IMR-90 (cell line): ENCODE measurements around the gene CEP290. TPM values are rescaled to one million over a fixed set of nuclear protein-coding genes. Genes with fewer than 3 reads are reported as not detected.

ENCODE experiments used
- ATAC-seq: fragments of 200-7000 bp; cut with Tn5 transposase; 2 replicates; pipeline ENCODE4 v1.9.1; 2020; ENCODE audit warnings: low read depth, mild to moderate bottlenecking, moderate library complexity
- BruUV-seq: library from RNA; stranded (reverse); fragments of 400-500 nt; replicated peaks from 2 replicates; lab custom pipeline; 2021; lab: Mats Ljungman, UMichigan
- CTCF ChIA-PET: fragments of 300-600 bp; formaldehyde crosslinking; extraction: SDS; loops from one replicate; lab custom pipeline; 2021; ENCODE audit warnings: antibody characterized with exemption; lab: Yijun Ruan, JAX
- POLR2A ChIA-PET: fragments of 300-600 bp; sonication (Branson Sonifier 250); formaldehyde crosslinking; loops from one replicate; lab custom pipeline; 2022; ENCODE audit warnings: antibody characterized with exemption; ENCODE audit not compliant: unreplicated experiment; lab: Charles Lee
- DNase-seq: peaks from one replicate; pipeline ENCODE4 v3.0.0; 2013
- H2AFZ ChIP-seq: replicated peaks from 2 replicates; pipeline ENCODE3; 2013; ENCODE audit warnings: low read length, mild to moderate bottlenecking; ENCODE audit not compliant: poor library complexity
- H2AK5ac ChIP-seq: 2 replicates; pipeline ENCODE4 v1.6.1; 2013; ENCODE audit warnings: low read depth, low read length, inconsistent platforms
- H2AK9ac ChIP-seq: replicated peaks from 2 replicates; pipeline ENCODE3; 2013; ENCODE audit warnings: mild to moderate bottlenecking, low read depth, low read length, moderate library complexity; ENCODE audit not compliant: poor library complexity
- H2BK120ac ChIP-seq: 2 replicates; pipeline ENCODE4 v1.6.1; 2013; ENCODE audit warnings: low read depth, low read length, inconsistent platforms
- H2BK15ac ChIP-seq: 3 replicates; pipeline ENCODE4 v1.6.1; 2013; ENCODE audit warnings: low read depth, low read length, inconsistent platforms
- H2BK20ac ChIP-seq: 2 replicates; pipeline ENCODE4 v1.6.1; 2013; ENCODE audit warnings: low read depth, mild to moderate bottlenecking, inconsistent platforms, low read length, moderate library complexity
- H2BK5ac ChIP-seq: 2 replicates; pipeline ENCODE4 v1.6.1; 2013; ENCODE audit warnings: mild to moderate bottlenecking, low read depth, low read length, inconsistent platforms; ENCODE audit not compliant: poor library complexity, severe bottlenecking
- H3K14ac ChIP-seq: replicated peaks from 2 replicates; pipeline ENCODE4 v1.6.1; 2013; ENCODE audit warnings: low read depth, low read length, inconsistent platforms
- H3K18ac ChIP-seq: 2 replicates; pipeline ENCODE4 v1.6.1; 2013; ENCODE audit warnings: low read depth, low read length, control low read depth
- H3K23ac ChIP-seq: 2 replicates; pipeline ENCODE4 v1.6.1; 2013; ENCODE audit warnings: low read depth, low read length, inconsistent platforms
- H3K27ac ChIP-seq: 2 replicates; pipeline ENCODE4 v1.5.1; 2013; ENCODE audit warnings: mild to moderate bottlenecking, control low read depth, low read length; ENCODE audit not compliant: insufficient read depth
- H3K27me3 ChIP-seq: 2 replicates; pipeline ENCODE4 v1.6.1; 2013; ENCODE audit warnings: low read length; ENCODE audit not compliant: control insufficient read depth, insufficient read depth
- H3K36me3 ChIP-seq: 2 replicates; pipeline ENCODE4 v1.6.1; 2013; ENCODE audit warnings: low read length, mixed read lengths; ENCODE audit not compliant: control insufficient read depth, insufficient read depth
- H3K4ac ChIP-seq: 2 replicates; pipeline ENCODE4 v1.6.1; 2013; ENCODE audit warnings: low read depth, low read length, inconsistent platforms
- H3K4me1 ChIP-seq: 2 replicates; pipeline ENCODE4 v1.6.1; 2013; ENCODE audit warnings: low read length, mixed read lengths; ENCODE audit not compliant: control insufficient read depth, insufficient read depth
- H3K4me2 ChIP-seq: 2 replicates; pipeline ENCODE4 v1.6.1; 2013; ENCODE audit warnings: low read depth, mild to moderate bottlenecking, control low read depth, low read length, moderate library complexity
- H3K4me3 ChIP-seq: 2 replicates; pipeline ENCODE4 v1.5.1; 2013; ENCODE audit warnings: low read depth, mild to moderate bottlenecking, control low read depth, low read length, moderate library complexity; ENCODE audit not compliant: insufficient read depth
- H3K56ac ChIP-seq: 2 replicates; pipeline ENCODE4 v1.6.1; 2013; ENCODE audit warnings: low read length, inconsistent platforms; ENCODE audit not compliant: insufficient read depth; ENCODE audit errors: extremely low read depth
- H3K79me1 ChIP-seq, 2 experiments: 2 replicates each; pipeline ENCODE4 v1.6.1; 2013; ENCODE audit warnings: low read length in 2 of 2, inconsistent platforms in 1 of 2, low read depth in 1 of 2
- H3K9ac ChIP-seq: 2 replicates; pipeline ENCODE4 v1.6.1; 2013; ENCODE audit warnings: low read depth, low read length, control low read depth
- H3K9me1 ChIP-seq: 2 replicates; pipeline ENCODE4 v1.6.1; 2013; ENCODE audit warnings: low read length, inconsistent platforms; ENCODE audit not compliant: insufficient read depth
- H3K9me3 ChIP-seq: 2 replicates; pipeline ENCODE4 v1.6.1; 2013; ENCODE audit warnings: low read length; ENCODE audit not compliant: control insufficient read depth, insufficient read depth
- H4K20me1 ChIP-seq: 2 replicates; pipeline ENCODE4 v1.6.1; 2013; ENCODE audit warnings: low read length, inconsistent platforms; ENCODE audit not compliant: insufficient read depth
- H4K5ac ChIP-seq: 2 replicates; pipeline ENCODE4 v1.6.1; 2013; ENCODE audit warnings: mild to moderate bottlenecking, low read depth, low read length, control low read depth
- H4K8ac ChIP-seq, 2 experiments: 2 replicates each; pipeline ENCODE4 v1.6.1; 2013; ENCODE audit warnings: low read depth in 2 of 2, low read length in 2 of 2, control low read depth in 1 of 2, inconsistent platforms in 1 of 2
- H4K91ac ChIP-seq: 2 replicates; pipeline ENCODE4 v1.6.1; 2013; ENCODE audit warnings: low read depth, low read length, inconsistent platforms; ENCODE audit not compliant: insufficient read depth
- BHLHE40 ChIP-seq: fragments of 150-350 bp; IDR thresholded peaks from 2 replicates; pipeline ENCODE4 v1.6.1; 2016; ENCODE audit warnings: mild to moderate bottlenecking, low read depth, low read length
- ELK1 ChIP-seq: fragments of 150-350 bp; IDR thresholded peaks from 2 replicates; pipeline ENCODE4 v1.6.1; 2016; ENCODE audit warnings: low read depth, mild to moderate bottlenecking, low read length, moderate library complexity, borderline replicate concordance
- FOS ChIP-seq: fragments of 150-350 bp; IDR thresholded peaks from 2 replicates; pipeline ENCODE4 v1.6.1; 2016; ENCODE audit warnings: low read depth, low read length
- MAFK ChIP-seq: IDR thresholded peaks from 2 replicates; pipeline ENCODE4 v1.6.1; 2012; ENCODE audit warnings: low read depth, low read length, improper control_type of control experiment
- RAD21 ChIP-seq: IDR thresholded peaks from 2 replicates; pipeline ENCODE4 v1.6.1; 2012; ENCODE audit warnings: low read length, improper control_type of control experiment
- WGBS, 2 experiments: methylation state at CpG; one replicate each; pipeline versions ENCODE4 v1.1.5 to v1.1.7; 2013; ENCODE audit warnings: missing lambda C conversion rate in 2 of 2; ENCODE audit not compliant: insufficient read length in 1 of 2; ENCODE audit errors: extremely low coverage in 2 of 2; 5-methylcytosine and 5-hydroxymethylcytosine counted together
- dilution Hi-C: fragments of 300-500 bp; cut with HindIII; formaldehyde crosslinking; loops from one replicate; pipeline ENCODE4 v1.14.3; 2018; ENCODE audit warnings: low sequenced_read_pairs; ENCODE audit not compliant: unreplicated experiment
- in situ Hi-C: fragments of 300-500 bp; cut with MboI; formaldehyde crosslinking; loops from 3 replicates; pipeline ENCODE4 v1.14.3; 2019; ENCODE audit warnings: low sequenced_read_pairs, inconsistent platforms, mixed read lengths
- intact Hi-C: fragments of 100-400 bp; cut with micrococcal nuclease; formaldehyde crosslinking; loops from 2 replicates; pipeline ENCODE4 v1.10.0; 2022
- polyA plus RNA-seq, 3 experiments: library from polyadenylated mRNA; depleted of rRNA; stranded (reverse); fragments of >200 nt; gene quantifications; 2 replicates each; pipeline ENCODE4 v1.2.3, GENCODE V29; 2012; ENCODE audit warnings: low replicate concordance in 1 of 3
- total RNA-seq: library from RNA; depleted of rRNA; stranded (reverse); fragments of >200 nt; gene quantifications from 2 replicates; pipeline ENCODE4 v1.2.3, GENCODE V29; 2012

The CEP290 gene
- total and polyA plus RNA-seq, 2 of the 4 experiments (the other 2 are of a cell fraction), result 4.3 to 7.9 TPM

- peaks cover 9% of the 10 kb centered on the region for H3K36me3 ChIP-seq
- no peak overlapping the region for H3K9ac ChIP-seq
- BruUV-seq, result no TSS peak
Measured at GRCh38 chr12:88163371-88163770, 21.5 kb upstream of the CEP290 start.

More at GRCh38 chr12:88163371-88163770, 21.5 kb upstream of the CEP290 start:
- dilution Hi-C loops, result no loop called here
- ATAC-seq, result no peak
- Histone ChIP-seq H3K4me1 (no peaks in the 10 kb centered on the region), H3K4ac (no peak overlapping the region), H4K5ac (no peak overlapping the region), H2BK120ac (no peak overlapping the region), H2BK15ac (no peak overlapping the region), H3K56ac (no peak overlapping the region), H2AFZ (no peak overlapping the region), H3K9me3 (no peaks in the 10 kb centered on the region), H3K79me1 (peaks cover 3% of the 10 kb centered on the region in 2 experiments; a peak in 3 of 4 replicates), H4K91ac (no peak overlapping the region), H3K27ac (no peak overlapping the region), H2BK20ac (no peak overlapping the region), H3K14ac (no peak overlapping the region), H3K4me3 (no peak overlapping the region), H2BK5ac (no peak overlapping the region), H4K8ac (no peak overlapping the region), H3K23ac (no peak overlapping the region), H3K4me2 (no peak overlapping the region), H3K27me3 (no peaks in the 10 kb centered on the region), H3K18ac (no peak overlapping the region), H4K20me1 (no peaks in the 10 kb centered on the region), H3K9me1 (0 out of 2 replicates have a peak, but pooled peaks cover 2% of the 10 kb centered on the region), H2AK9ac (no peak overlapping the region), H2AK5ac (no peak overlapping the region)
- no CpG with 5 or more reads among the region's 2 CpGs for WGBS, 2 experiments
- intact Hi-C loops, result no loop called here
- no peak for DNase-seq
- CTCF ChIA-PET, result interaction anchor here (0.6 kb wide), 1 partner anchor 56 kb away, joined by 3 read pairs; no protein-coding TSS in a partner anchor
- POLR2A ChIA-PET, result no interaction called here
- in situ Hi-C loops, result no loop called here
- no peak for TF ChIP-seq ELK1
- no peak for TF ChIP-seq RAD21
- no peak for TF ChIP-seq MAFK
- no peak for TF ChIP-seq FOS
- no peak for TF ChIP-seq BHLHE40
